PC-9 (cell line): ENCODE measurements around the gene NISCH.

ENCODE experiments used
- EZH2 ChIP-seq: fragments of 200-600 bp; sonication (generic); IDR thresholded peaks from 2 replicates; pipeline ENCODE4 v1.8.0; 2017; ENCODE audit warnings: antibody characterized with exemption, low read depth
- TF ChIP-seq, protein P1 (sequence below): fragments of 200-600 bp; sonication (generic); conservative IDR thresholded peaks from 2 replicates; pipeline ENCODE4 v1.6.1; 2017; ENCODE audit warnings: mixed run types, antibody characterized with exemption, mild to moderate bottlenecking, moderate library complexity

DNA sequence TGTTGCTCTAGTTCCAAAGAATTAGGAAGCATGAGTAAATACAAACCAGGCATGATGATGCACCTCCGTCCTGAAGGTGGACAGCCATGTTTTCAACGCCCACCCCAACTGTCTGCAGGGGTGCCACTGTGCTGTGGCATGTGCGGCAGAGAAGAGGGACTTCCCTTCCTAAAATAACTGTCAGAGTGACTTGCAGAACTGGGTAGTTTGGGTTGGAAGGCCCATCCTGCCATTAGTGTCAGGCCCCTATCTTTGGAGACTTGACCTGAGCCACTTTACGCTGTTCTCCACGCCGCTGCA lies 22.3 kb downstream of the NISCH start:
- TF ChIP-seq, protein P1, sequence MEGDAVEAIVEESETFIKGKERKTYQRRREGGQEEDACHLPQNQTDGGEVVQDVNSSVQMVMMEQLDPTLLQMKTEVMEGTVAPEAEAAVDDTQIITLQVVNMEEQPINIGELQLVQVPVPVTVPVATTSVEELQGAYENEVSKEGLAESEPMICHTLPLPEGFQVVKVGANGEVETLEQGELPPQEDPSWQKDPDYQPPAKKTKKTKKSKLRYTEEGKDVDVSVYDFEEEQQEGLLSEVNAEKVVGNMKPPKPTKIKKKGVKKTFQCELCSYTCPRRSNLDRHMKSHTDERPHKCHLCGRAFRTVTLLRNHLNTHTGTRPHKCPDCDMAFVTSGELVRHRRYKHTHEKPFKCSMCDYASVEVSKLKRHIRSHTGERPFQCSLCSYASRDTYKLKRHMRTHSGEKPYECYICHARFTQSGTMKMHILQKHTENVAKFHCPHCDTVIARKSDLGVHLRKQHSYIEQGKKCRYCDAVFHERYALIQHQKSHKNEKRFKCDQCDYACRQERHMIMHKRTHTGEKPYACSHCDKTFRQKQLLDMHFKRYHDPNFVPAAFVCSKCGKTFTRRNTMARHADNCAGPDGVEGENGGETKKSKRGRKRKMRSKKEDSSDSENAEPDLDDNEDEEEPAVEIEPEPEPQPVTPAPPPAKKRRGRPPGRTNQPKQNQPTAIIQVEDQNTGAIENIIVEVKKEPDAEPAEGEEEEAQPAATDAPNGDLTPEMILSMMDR: no peak
- TF ChIP-seq EZH2: no peak
